PC-3 (cell line): ENCODE results near the gene PPARD.

Experiments used
- CTCF ChIP-seq: fragments of 300-600 bp; sonication (generic); conservative IDR thresholded peaks from 2 replicates; pipeline ENCODE4 v1.5.1; 2017; ENCODE audit warnings: antibody characterized with exemption, low read depth, mild to moderate bottlenecking, low read length
- EZH2phosphoT487 ChIP-seq: fragments of 300-600 bp; sonication (generic); IDR thresholded peaks from 2 replicates; pipeline ENCODE4 v1.6.1; 2018; ENCODE audit warnings: mild to moderate bottlenecking, antibody characterized with exemption, low read length, borderline replicate concordance

GRCh38 chr6:35428421-35429149 lies 86.2 kb downstream of the PPARD start:
- TF ChIP-seq CTCF, result no peak
- TF ChIP-seq EZH2phosphoT487, result no peak
